SU-DHL-6 (cell line): Measurements from ENCODE around the gene LRRC4C.

ENCODE experiments used
- H2AFZ ChIP-seq: fragments of 200-600 bp; sonication (generic); 2 replicates; pipeline ENCODE4 v1.6.1; 2014; ENCODE audit warnings: low read depth, mild to moderate bottlenecking, moderate library complexity, mixed read lengths, antibody characterized with exemption, low read length; ENCODE audit not compliant: severe bottlenecking
- H3F3A ChIP-seq: fragments of 200-600 bp; shearing (Covaris generic); 2 replicates; pipeline ENCODE4 v1.6.0; 2016; ENCODE audit warnings: antibody characterized with exemption, mild to moderate bottlenecking; ENCODE audit not compliant: insufficient read depth
- H3K27ac ChIP-seq: fragments of 200-600 bp; sonication (generic); 2 replicates; pipeline ENCODE4 v1.5.1; 2016; ENCODE audit warnings: low read depth, mild to moderate bottlenecking, low read length, moderate library complexity, mixed read lengths
- H3K27me3 ChIP-seq: fragments of 200-600 bp; sonication (generic), shearing (Covaris generic); 2 replicates; pipeline ENCODE4 v1.6.0; 2014; ENCODE audit warnings: mild to moderate bottlenecking, low read length
- H3K36me3 ChIP-seq: fragments of 200-600 bp; sonication (generic); 2 replicates; pipeline ENCODE4 v1.6.1; 2014; ENCODE audit warnings: mild to moderate bottlenecking, low read length, mixed read lengths
- H3K4me2 ChIP-seq: fragments of 300-600, 200-600 bp; shearing (Covaris generic), sonication (generic); 2 replicates; pipeline ENCODE4 v1.6.0; 2014; ENCODE audit warnings: low read length, low read depth, mild to moderate bottlenecking; ENCODE audit not compliant: poor library complexity, severe bottlenecking
- H3K4me3 ChIP-seq: fragments of 200-600 bp; sonication (generic); 2 replicates; pipeline ENCODE4 v1.5.1; 2014; ENCODE audit warnings: antibody characterized with exemption, low read length, mild to moderate bottlenecking, mixed read lengths; ENCODE audit not compliant: insufficient read depth, poor library complexity, severe bottlenecking
- H3K79me2 ChIP-seq: fragments of 200-600 bp; sonication (generic); 2 replicates; pipeline ENCODE4 v1.6.1; 2014; ENCODE audit warnings: mild to moderate bottlenecking, low read length, moderate library complexity; ENCODE audit not compliant: insufficient read depth
- H3K9ac ChIP-seq: fragments of 200-600 bp; sonication (generic); 2 replicates; pipeline ENCODE4 v1.7.0; 2014; ENCODE audit warnings: mild to moderate bottlenecking, low read length
- H3K9me2 ChIP-seq: fragments of 200-600 bp; sonication (generic); replicated peaks from 2 replicates; pipeline ENCODE4 v1.6.1; 2014; ENCODE audit warnings: low read length; ENCODE audit not compliant: insufficient read depth
- H3K9me3 ChIP-seq: fragments of 200-600 bp; sonication (generic); 2 replicates; pipeline ENCODE4 v1.6.1; 2014; ENCODE audit warnings: low read length, mixed read lengths; ENCODE audit not compliant: insufficient read depth
- H4K20me1 ChIP-seq: fragments of 200-600 bp; sonication (generic); 2 replicates; pipeline ENCODE4 v1.6.1; 2014; ENCODE audit warnings: low read depth, mild to moderate bottlenecking, antibody characterized with exemption, low read length, moderate library complexity, mixed read lengths
- EZH2phosphoT487 ChIP-seq: fragments of 200-600 bp; sonication (generic), shearing (Covaris generic); conservative IDR thresholded peaks from 2 replicates; pipeline ENCODE4 v1.6.1; 2018; ENCODE audit warnings: mild to moderate bottlenecking, antibody characterized with exemption, low read length, moderate library complexity, mixed read lengths
- TF ChIP-seq, protein P1 (sequence below): fragments of 200-600 bp; sonication (generic); IDR thresholded peaks from one replicate; pipeline ENCODE4 v1.5.1; 2017; ENCODE audit warnings: antibody characterized with exemption, mild to moderate bottlenecking, low read length, moderate library complexity; ENCODE audit not compliant: insufficient read depth, poor library complexity, severe bottlenecking

Gene LRRC4C

GRCh38 chr11:40754297-40754696, 705.2 kb downstream of the LRRC4C start:
- no peak overlapping the region for H3K27ac ChIP-seq
- H3K79me2 ChIP-seq = no peaks in the 10 kb centered on the region
- no peak overlapping the region for H3K9ac ChIP-seq
- H3K27me3 ChIP-seq = no peaks in the 10 kb centered on the region
- H3K4me3 ChIP-seq = no peak overlapping the region
- H3F3A ChIP-seq = no peaks in the 10 kb centered on the region
- no peaks in the 10 kb centered on the region for H4K20me1 ChIP-seq
- no peaks in the 10 kb centered on the region for H3K9me2 ChIP-seq
- H3K9me3 ChIP-seq = no peaks in the 10 kb centered on the region
- TF ChIP-seq, protein P1, sequence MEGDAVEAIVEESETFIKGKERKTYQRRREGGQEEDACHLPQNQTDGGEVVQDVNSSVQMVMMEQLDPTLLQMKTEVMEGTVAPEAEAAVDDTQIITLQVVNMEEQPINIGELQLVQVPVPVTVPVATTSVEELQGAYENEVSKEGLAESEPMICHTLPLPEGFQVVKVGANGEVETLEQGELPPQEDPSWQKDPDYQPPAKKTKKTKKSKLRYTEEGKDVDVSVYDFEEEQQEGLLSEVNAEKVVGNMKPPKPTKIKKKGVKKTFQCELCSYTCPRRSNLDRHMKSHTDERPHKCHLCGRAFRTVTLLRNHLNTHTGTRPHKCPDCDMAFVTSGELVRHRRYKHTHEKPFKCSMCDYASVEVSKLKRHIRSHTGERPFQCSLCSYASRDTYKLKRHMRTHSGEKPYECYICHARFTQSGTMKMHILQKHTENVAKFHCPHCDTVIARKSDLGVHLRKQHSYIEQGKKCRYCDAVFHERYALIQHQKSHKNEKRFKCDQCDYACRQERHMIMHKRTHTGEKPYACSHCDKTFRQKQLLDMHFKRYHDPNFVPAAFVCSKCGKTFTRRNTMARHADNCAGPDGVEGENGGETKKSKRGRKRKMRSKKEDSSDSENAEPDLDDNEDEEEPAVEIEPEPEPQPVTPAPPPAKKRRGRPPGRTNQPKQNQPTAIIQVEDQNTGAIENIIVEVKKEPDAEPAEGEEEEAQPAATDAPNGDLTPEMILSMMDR = no peak
- TF ChIP-seq EZH2phosphoT487 = no peak
- no peaks in the 10 kb centered on the region for H3K36me3 ChIP-seq
- H2AFZ ChIP-seq = no peak overlapping the region
- no peak overlapping the region for H3K4me2 ChIP-seq

GRCh38 chr11:40746282-40746681, 713.2 kb downstream of the LRRC4C start:
- no peaks in the 10 kb centered on the region for H3K79me2 ChIP-seq
- no peak overlapping the region for H3K4me2 ChIP-seq
- no peaks in the 10 kb centered on the region for H3K9me3 ChIP-seq
- no peak overlapping the region for H3K9ac ChIP-seq
- no peaks in the 10 kb centered on the region for H3K27me3 ChIP-seq
- no peaks in the 10 kb centered on the region for H3K9me2 ChIP-seq
- no peaks in the 10 kb centered on the region for H4K20me1 ChIP-seq
- no peaks in the 10 kb centered on the region for H3K36me3 ChIP-seq
- no peak overlapping the region for H3K4me3 ChIP-seq
- H3F3A ChIP-seq = no peaks in the 10 kb centered on the region
- H3K27ac ChIP-seq = no peak overlapping the region
- no peak for TF ChIP-seq EZH2phosphoT487
- TF ChIP-seq, protein P1 = no peak
- no peak overlapping the region for H2AFZ ChIP-seq

DNA sequence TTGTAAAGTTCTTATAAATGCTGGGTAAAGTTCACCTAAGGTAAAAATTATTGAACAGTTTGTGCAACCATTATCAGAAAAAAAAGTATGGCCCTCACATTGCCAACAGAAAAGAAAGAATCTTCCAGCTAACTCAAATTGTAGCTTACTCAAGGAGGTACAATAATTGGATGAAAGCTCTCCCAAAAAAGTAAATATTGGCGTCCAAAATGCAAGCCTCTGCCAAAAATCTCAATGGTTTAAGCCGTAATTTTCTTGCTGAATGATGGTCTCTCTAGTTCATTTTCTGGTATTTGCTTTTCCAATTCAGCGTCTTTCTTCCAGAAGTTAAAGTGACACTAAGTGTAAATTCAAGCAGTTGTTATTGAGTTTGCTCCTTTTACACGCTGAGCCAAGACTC, 727.3 kb downstream of the LRRC4C start:
- Histone ChIP-seq H3F3A (no peaks in the 10 kb centered on the region), H3K36me3 (no peaks in the 10 kb centered on the region), H4K20me1 (no peaks in the 10 kb centered on the region), H3K9ac (no peak overlapping the region), H3K27ac (no peak overlapping the region), H3K4me3 (no peak overlapping the region), H3K9me3 (no peaks in the 10 kb centered on the region), H3K4me2 (no peak overlapping the region), H3K79me2 (no peaks in the 10 kb centered on the region), H3K9me2 (no peaks in the 10 kb centered on the region), H2AFZ (no peak overlapping the region), H3K27me3 (no peaks in the 10 kb centered on the region)
- no peak for TF ChIP-seq EZH2phosphoT487
- TF ChIP-seq, protein P1 = no peak
